NCI-H526 (cell line): ENCODE data around the gene PPP3CA.
"Not testable (repeated sequence)": the region's sequence is repeated elsewhere in the genome, so short reads cannot be mapped to it uniquely, and the experiment has no call there.

Source experiments
- DNase-seq, 2 experiments: peaks; one replicate each; lab custom pipeline; 2025; lab: John Stamatoyannopoulos, UW

Gene PPP3CA

GRCh38 chr4:101141855-101142254 lies 205.5 kb downstream of the PPP3CA start:
- DNase-seq = no peak

GRCh38 chr4:101141230-101141629 lies 206.1 kb downstream of the PPP3CA start:
- DNase-seq = no peak

- DNase-seq = no peak
Observed at GRCh38 chr4:101140228-101140627, 207.1 kb downstream of the PPP3CA start.

GRCh38 chr4:101136373-101137370 lies 210.7 kb downstream of the PPP3CA start:
- peak; percentile 50 to 52 for DNase-seq

- no peak for DNase-seq
Observed at GRCh38 chr4:101135371-101136010, 211.8 kb downstream of the PPP3CA start.

- DNase-seq = not testable (repeated sequence)
Observed at GRCh38 chr4:101131058-101131457, 216.3 kb downstream of the PPP3CA start.

- not testable (repeated sequence) for DNase-seq
Observed at GRCh38 chr4:101128898-101129297, 218.4 kb downstream of the PPP3CA start.

- no peak for DNase-seq
Observed at GRCh38 chr4:101128473-101128872, 218.9 kb downstream of the PPP3CA start.

GRCh38 chr4:101127176-101127790 lies 220.0 kb downstream of the PPP3CA start:
- no peak for DNase-seq

- DNase-seq = no peak
Observed at GRCh38 chr4:101126059-101126458, 221.3 kb downstream of the PPP3CA start.

- DNase-seq = no peak
Observed at GRCh38 chr4:101125045-101125942, 222.0 kb downstream of the PPP3CA start.

GRCh38 chr4:101123231-101123630 lies 224.1 kb downstream of the PPP3CA start:
- no peak for DNase-seq

- DNase-seq = no peak
Observed at GRCh38 chr4:101122019-101122418, 225.3 kb downstream of the PPP3CA start.

GRCh38 chr4:101119141-101119540 lies 228.2 kb downstream of the PPP3CA start:
- no peak for DNase-seq

- DNase-seq = peak in 1 of 2 experiments; percentile 23
Observed at GRCh38 chr4:101118617-101119016, 228.7 kb downstream of the PPP3CA start.

GRCh38 chr4:101115887-101116286 lies 231.4 kb downstream of the PPP3CA start:
- DNase-seq = no peak

GRCh38 chr4:101114936-101115372 lies 232.4 kb downstream of the PPP3CA start:
- no peak for DNase-seq

GRCh38 chr4:101104312-101105052 lies 242.8 kb downstream of the PPP3CA start:
- peak in 1 of 2 experiments; percentile 10 for DNase-seq

- no peak for DNase-seq
Observed at GRCh38 chr4:101103381-101104142, 243.8 kb downstream of the PPP3CA start.
